K562 (cell line): ENCODE measurements around the gene HDAC7. TPM values are rescaled to one million over a fixed set of nuclear protein-coding genes. Genes with fewer than 3 reads are reported as not detected.
A peak's percentile ranks its signal among the peaks of the same experiment; 100 is the strongest.

Source experiments
- AFF4 ChIP-seq: sonication (generic); formaldehyde crosslinking; IDR thresholded peaks from 2 replicates; pipeline ENCODE4 v1.8.0; 2023; ENCODE audit warnings: mild to moderate bottlenecking, missing genetic modification reagents
- CBX5 ChIP-seq: IDR thresholded peaks from 2 replicates; pipeline ENCODE4 v1.6.1; 2014; ENCODE audit warnings: low read depth, borderline replicate concordance
- CSDE1 ChIP-seq, 2 experiments: fragments of 450-650 bp; IDR thresholded peaks; 2 replicates each; pipeline ENCODE4 v1.6.1; 2016; ENCODE audit warnings: mild to moderate bottlenecking in 1 of 2
- ELK3 ChIP-seq: fragments of 450-650 bp; formaldehyde crosslinking; IDR thresholded peaks from 2 replicates; pipeline ENCODE4 v1.4.0; 2020; ENCODE audit warnings: mild to moderate bottlenecking
- FOSL1 ChIP-seq: fragments of 200-800 bp; sonication (Bioruptor generic); conservative IDR thresholded peaks from 2 replicates; pipeline ENCODE4 v1.6.1; 2016; ENCODE audit warnings: missing genetic modification characterization, missing compliant biosample characterization
- FOXJ2 ChIP-seq: fragments of 200-800 bp; sonication (Bioruptor generic); IDR thresholded peaks from 2 replicates; pipeline ENCODE4 v1.6.1; 2016; ENCODE audit warnings: missing genetic modification characterization, missing compliant biosample characterization
- HBP1 ChIP-seq: fragments of 450-650 bp; formaldehyde crosslinking; IDR thresholded peaks from 2 replicates; pipeline ENCODE4 v1.4.0; 2022; ENCODE audit warnings: missing genetic modification characterization
- JUN ChIP-seq, 2 experiments: sonication (generic) in 1 of 2; formaldehyde crosslinking in 1 of 2; IDR thresholded peaks; 2 replicates each; pipeline versions ENCODE4 v1.6.1 to v1.8.0; 2012 to 2022; ENCODE audit warnings: borderline replicate concordance in 2 of 2, mild to moderate bottlenecking in 2 of 2, improper control_type of control experiment in 1 of 2, low read depth in 1 of 2, low read length in 1 of 2, missing genetic modification reagents in 1 of 2
- KLF16 ChIP-seq: IDR thresholded peaks from 2 replicates; pipeline ENCODE4 v1.6.1; 2016; ENCODE audit warnings: antibody characterized with exemption
- MTA3 ChIP-seq: fragments of 450-650 bp; formaldehyde crosslinking; IDR thresholded peaks from 2 replicates; pipeline ENCODE4 v1.6.1; 2017; ENCODE audit warnings: mild to moderate bottlenecking, borderline replicate concordance
- NCOA4 ChIP-seq: fragments of 450-650 bp; IDR thresholded peaks from 2 replicates; pipeline ENCODE4 v1.6.1; 2018; ENCODE audit warnings: mild to moderate bottlenecking; ENCODE audit not compliant: partially characterized antibody
- PTRF ChIP-seq: fragments of 450-650 bp; IDR thresholded peaks from 2 replicates; pipeline ENCODE4 v1.6.1; 2016; ENCODE audit warnings: mild to moderate bottlenecking, missing genetic modification characterization, missing compliant biosample characterization
- RAD51 ChIP-seq: fragments of 450-650 bp; IDR thresholded peaks from 2 replicates; pipeline ENCODE4 v1.7.1; 2016; ENCODE audit warnings: low read depth, mild to moderate bottlenecking, borderline replicate concordance
- RBBP5 ChIP-seq: fragments of 200-600 bp; sonication (generic); IDR thresholded peaks from 2 replicates; pipeline ENCODE4 v1.6.1; 2012; ENCODE audit warnings: borderline replicate concordance, mild to moderate bottlenecking, low read length, control low read depth, inconsistent platforms; ENCODE audit not compliant: insufficient read depth, poor library complexity, severe bottlenecking
- RFX5 ChIP-seq: IDR thresholded peaks from 2 replicates; pipeline ENCODE4 v1.6.1; 2011; ENCODE audit warnings: low read depth, mild to moderate bottlenecking, improper control_type of control experiment, low read length
- RHOXF2B ChIP-seq: fragments of 250-450 bp; sonication (Bioruptor Pico); conservative IDR thresholded peaks from 2 replicates; pipeline ENCODE4 v1.5.1; 2021
- SETDB1 ChIP-seq: IDR thresholded peaks from one replicate; pipeline ENCODE4 v1.6.1; 2012; ENCODE audit warnings: low read length, control low read depth, inconsistent platforms
- SMARCA4 ChIP-seq: fragments of 450-650 bp; IDR thresholded peaks from 2 replicates; pipeline ENCODE4 v1.6.1; 2016
- ZBTB9 ChIP-seq: fragments of 450-650 bp; formaldehyde crosslinking; IDR thresholded peaks from 2 replicates; pipeline ENCODE4 v1.4.0; 2020; ENCODE audit warnings: mild to moderate bottlenecking, moderate library complexity
- ZNF232 ChIP-seq: sonication (generic); formaldehyde crosslinking; IDR thresholded peaks from 2 replicates; pipeline ENCODE4 v1.8.0; 2022; ENCODE audit warnings: mild to moderate bottlenecking, missing genetic modification reagents
- ZNF586 ChIP-seq: fragments of 450-650 bp; formaldehyde crosslinking; conservative IDR thresholded peaks from 2 replicates; pipeline ENCODE4 v1.4.0; 2020; ENCODE audit warnings: mild to moderate bottlenecking, moderate library complexity
- polyA plus RNA-seq, 8 experiments: library from polyadenylated mRNA; depleted of rRNA in 4 of 8; stranded (reverse) in 5 of 8; unstranded in 3 of 8; fragments of >200 nt; fragmentation: Nextera tagmentation in 2 of 8; fragmentation: Illumina TruSeq in 1 of 8; extraction: Ambion mirVana in 2 of 8; extraction: Trizol in 1 of 8; gene quantifications; 2 replicates each; pipeline versions ENCODE4 v1.2.1 to v1.2.3, GENCODE V29; 2011 to 2014; ENCODE audit warnings: inconsistent platforms in 1 of 8, missing spikeins in 1 of 8
- total RNA-seq, 7 experiments: library from RNA; depleted of rRNA in 6 of 7; stranded (reverse); fragments of >200 nt in 6 of 7; fragmentation: Illumina TruSeq in 2 of 7; extraction: Trizol in 2 of 7; gene quantifications; 2 replicates each; pipeline versions ENCODE4 v1.2.1 to v1.2.3, GENCODE V29; 2011 to 2021; ENCODE audit warnings: low replicate concordance in 1 of 7

Gene HDAC7
- total and polyA plus RNA-seq, 9 of the 15 experiments (the other 6 are each of a cell fraction or from before 2014, with no cell fraction given) = 2.5 to 129 (median 31.1) TPM

GRCh38 chr12:47777741-47778558 is 41.8 kb downstream of the HDAC7 start (continued):
- TF ChIP-seq RHOXF2B (CRISPR knock-in tag) (no peak), ZBTB9 (CRISPR knock-in tag) (no peak), ZNF232 (no peak), ELK3 (CRISPR knock-in tag) (no peak), CSDE1 (IDR thresholded peaks at IDR 0.05) (no peak), JUN (IDR thresholded peaks at IDR 0.05; ENCODE audit: borderline replicate concordance, low read depth, low read length) (no peak), JUN (CRISPR knock-in tag; IDR thresholded peaks at IDR 0.05; ENCODE audit: borderline replicate concordance) (no peak), SMARCA4 (peak; percentile 87), RFX5 (no peak), KLF16 (peak; percentile 95), FOSL1 (tag) (0 out of 2 replicates have a peak, but pooled peaks have one; percentile 35), MTA3 (no peak; the same call in 1 of the 2 replicates), FOXJ2 (tag) (no peak), HBP1 (CRISPR knock-in tag) (no peak), ZNF586 (no peak), RBBP5 (no peak), CBX5 (no peak), PTRF (no peak), NCOA4 (no peak), SETDB1 (no peak), AFF4 (CRISPR knock-in tag) (no peak), RAD51 (no peak)
